ENCODE measurements around the gene MFAP3.

GRCh38 chr5:154058055-154059038 lies 19.6 kb downstream of the MFAP3 start:
- no peak for TF ChIP-seq PATZ1 (CRISPR knock-in tag; IDR thresholded peaks at IDR 0.05; ENCODE audit: borderline replicate concordance)
- TF ChIP-seq CREB5 (CRISPR knock-in tag; IDR thresholded peaks at IDR 0.05; ENCODE audit: low read depth): no peak
- TF ChIP-seq ZNF565 (CRISPR knock-in tag; conservative IDR thresholded peaks at IDR 0.05; ENCODE audit: low read depth): no peak
- TF ChIP-seq ZNF8 (CRISPR knock-in tag; IDR thresholded peaks at IDR 0.05): no peak
- TF ChIP-seq CSDC2 (CRISPR knock-in tag; IDR thresholded peaks at IDR 0.05): no peak
- TF ChIP-seq ISL1 (CRISPR knock-in tag; IDR thresholded peaks at IDR 0.05): no peak
- TF ChIP-seq ZNF70 (CRISPR knock-in tag; IDR thresholded peaks at IDR 0.05): no peak
